GM19463 (cell line): Measurements from ENCODE around the gene MCF2L.

Experiments used
- ATAC-seq: cut with Tn5 transposase; IDR thresholded peaks from one replicate; pipeline ENCODE4 v1.9.1; 2021; ENCODE audit warnings: mild to moderate bottlenecking, moderate library complexity; ENCODE audit not compliant: unreplicated experiment

Gene MCF2L

DNA sequence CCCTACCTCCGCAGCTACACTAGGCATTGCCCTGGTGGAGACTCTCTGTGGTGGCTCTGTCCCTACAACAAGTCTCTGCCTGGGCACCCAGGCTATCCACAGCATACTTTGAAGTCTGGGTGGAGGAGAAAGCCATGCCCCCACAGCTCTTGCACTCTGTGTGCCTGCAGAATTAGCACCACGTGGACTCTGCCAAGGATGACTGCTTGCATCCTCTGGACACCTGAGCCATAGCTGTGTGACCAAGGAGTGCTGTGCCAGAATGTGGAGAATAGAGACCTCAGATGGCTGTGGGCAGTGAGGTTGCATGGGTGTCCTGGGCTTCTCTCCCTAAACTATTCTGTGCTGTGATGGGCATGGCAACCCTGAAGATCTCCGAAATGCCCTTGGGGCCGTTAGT is 21.2 kb upstream of the MCF2L start:
- no peak for ATAC-seq

DNA sequence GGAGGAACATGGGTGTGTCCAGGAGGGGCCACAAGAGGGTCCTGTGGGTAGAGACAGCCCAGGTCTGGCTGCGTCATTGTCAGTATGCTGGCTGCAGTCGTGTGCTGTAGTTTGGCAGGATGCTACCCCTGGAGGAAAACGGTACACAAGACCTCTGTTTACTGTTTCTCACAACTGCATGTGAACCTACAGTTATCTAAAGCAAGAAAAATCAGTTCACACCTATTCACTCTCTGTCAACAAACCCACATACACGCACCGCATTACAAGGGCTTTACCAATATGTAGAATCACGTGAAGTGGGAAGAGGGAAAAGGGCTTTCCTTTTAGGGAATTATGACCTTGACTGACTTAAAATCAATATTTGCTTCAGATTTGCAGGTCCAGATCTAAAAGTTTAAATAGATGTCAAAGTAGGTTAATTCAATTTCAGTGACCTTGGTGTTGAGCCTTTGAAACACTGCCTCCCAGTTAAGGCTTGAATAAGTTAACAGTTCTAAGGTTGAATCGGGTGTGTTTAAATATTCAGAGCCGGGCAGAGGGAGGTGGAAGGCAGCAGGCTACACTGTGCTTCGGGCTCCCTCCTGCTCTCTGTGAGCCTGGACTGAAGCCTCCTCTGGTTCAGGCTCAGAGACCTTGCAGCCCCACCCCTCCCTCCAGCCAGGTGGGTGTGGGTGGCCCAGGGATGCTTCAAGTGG is 17.2 kb upstream of the MCF2L start:
- no peak for ATAC-seq

DNA sequence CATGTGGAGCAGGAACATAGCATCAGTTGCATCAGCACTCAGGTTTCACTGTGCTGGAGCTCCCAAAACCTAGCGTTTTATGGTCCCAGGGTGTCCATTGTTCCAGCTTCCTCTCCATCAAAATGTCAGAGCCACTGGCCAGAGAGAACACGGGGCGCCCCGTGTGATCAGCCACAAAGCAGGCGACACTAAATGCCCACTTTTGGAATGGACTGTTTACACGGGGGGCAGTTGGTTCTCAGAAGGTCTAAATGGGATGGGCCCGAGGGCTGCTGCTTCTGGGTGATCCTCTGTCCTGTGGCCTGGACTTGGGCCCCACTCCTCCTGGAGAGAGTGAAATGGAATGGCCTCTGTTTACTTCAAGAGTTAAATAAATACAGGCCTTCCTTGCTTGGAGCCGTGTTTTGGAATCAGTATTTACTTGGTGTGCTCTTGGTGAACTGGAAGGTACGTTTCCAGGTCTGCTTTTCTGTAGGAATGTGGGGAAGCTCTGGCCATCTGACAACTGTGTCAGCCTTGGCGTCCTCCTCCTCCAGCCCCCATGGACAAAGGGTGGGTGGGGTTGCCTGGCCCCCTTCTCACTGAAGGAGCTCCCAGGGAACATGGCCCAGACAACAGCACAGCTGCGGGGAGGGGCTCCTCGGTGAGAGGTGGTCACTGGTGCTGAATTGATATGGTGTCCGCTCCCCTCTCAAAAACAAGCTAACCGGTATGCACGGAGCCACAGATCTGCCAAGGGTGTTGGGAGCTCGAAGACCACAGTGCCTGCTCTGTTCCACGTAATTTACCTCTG is 16.1 kb upstream of the MCF2L start:
- ATAC-seq, result no peak

DNA sequence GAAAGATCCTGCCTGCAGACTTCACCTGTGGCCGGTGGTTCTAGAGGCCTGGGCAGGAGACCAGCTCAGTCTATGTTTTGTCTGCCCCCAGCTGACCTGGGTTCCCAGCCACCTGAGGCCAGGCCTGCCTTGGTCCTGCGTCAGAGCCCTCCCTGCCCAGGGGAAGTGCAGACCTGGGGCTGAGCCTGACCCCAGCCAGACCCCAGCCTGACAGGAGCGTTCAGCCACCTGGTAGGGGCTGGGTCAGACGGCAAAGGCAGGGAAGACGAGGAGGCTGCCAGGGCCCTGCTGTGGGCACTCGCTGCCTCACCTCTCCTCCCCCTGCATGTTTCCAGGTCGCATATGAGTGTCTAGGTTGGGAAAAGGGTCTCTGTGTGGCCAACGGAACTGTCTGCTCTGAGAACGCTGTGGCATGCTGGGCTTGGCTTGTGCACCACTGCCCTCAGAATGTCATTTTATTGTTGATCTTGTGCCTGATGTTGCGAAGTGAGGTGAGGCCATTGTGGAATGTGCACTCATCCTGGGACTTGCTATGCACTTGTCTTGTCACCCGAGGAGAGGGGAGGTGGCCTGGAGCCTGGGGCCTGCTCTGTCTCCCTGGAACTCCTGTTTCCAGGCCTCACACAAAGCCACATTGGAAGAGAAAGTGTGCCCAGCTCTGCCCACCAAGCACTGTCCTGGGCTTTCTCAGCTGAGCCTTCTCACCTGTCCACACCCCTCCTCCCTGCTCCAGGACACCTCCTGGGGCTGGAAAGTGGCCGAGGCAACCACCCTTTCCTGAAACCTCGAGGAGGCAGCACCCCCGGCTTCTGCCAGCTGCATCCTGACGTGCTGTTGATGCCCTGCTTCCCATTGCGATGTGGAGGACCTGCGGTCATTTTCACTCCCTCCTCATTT is 15.2 kb upstream of the MCF2L start:
- no peak for ATAC-seq

DNA sequence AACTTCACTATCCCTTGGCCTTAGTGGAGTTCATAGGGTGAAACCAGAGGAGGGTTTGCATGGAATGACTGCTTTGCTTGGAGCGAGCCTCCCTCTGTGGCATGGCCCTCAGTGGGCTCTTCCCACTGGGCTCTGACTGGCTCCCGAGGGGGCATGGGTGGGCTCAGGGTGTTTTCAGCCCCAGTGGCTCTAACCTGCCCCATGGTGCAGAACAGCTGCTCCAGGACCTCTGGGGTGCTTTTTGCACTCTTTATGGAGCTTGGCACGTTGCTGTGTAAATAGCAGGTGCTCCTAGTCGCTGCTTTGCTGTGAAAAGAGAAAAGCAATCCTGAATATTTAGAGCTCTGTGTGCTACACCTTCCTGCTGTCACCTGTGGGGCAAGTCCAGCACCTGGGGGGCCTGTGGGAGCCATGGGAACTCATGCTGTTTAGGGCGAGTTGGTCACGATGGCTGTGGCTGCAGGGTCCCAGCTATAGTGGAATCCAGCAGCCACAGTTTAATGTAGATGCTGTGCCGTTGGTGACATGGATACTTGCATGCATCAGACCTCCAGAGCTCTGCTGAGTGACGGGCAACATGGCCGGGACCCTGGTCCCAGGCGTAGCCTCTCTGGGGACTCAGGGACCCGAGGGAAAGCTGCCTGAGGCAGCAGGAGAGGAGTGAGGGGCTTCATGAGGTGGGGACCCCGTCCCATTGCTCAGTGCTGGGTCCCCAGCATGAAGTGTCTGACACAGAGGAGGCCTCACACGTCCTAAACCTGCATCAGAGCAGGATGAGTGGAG is 14.3 kb upstream of the MCF2L start:
- no peak for ATAC-seq

DNA sequence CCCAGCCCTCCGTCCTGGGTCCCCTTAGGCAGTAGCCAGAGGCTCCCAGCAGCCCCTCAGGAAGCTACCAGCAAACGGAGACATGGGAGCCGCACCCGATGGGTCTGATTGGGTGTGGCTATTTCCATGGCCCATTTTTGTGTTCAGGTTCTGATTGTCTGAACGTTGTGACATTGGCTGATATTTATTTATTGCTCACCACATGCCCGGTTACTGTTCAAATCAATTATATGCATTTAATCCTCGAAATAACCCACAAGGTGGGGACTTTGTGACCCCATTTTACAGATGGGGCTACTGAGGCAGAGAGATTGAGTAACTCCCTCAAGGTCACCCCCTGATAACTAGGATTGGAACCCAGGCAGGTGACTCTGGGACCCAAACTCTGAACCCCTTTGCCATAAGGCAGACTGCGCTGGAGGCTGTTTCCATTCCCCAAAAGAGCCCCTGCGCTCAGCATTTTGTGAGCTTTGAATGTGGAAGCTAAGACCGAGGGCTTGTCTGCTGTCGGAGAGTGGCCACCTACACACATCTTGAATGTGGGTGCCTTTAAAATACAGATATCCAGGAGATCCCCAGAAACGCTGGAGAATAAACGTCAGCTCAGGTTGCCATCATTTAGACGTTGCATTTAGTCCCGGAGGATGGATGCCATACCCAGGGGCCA is 13.6 kb upstream of the MCF2L start:
- ATAC-seq, result no peak

DNA sequence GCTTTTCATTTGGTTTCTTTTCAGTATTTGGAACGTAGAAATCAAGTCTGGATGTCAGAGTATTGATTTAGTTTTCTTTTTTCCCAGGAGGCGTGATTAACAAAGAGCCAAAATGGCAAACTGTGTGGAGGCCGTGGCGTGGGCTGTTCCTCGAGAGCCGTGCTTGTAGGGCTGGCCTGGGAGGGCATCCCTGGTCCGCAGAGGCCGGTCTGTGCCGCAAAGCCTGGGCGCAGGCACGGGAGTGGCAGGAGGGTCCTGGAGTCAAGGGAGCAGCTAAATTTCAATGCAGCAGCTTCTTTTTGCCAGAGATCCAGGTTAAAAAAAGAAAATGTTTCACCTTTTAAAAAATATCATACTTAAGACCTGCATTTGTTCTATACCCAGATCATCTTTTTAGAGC is 13.1 kb upstream of the MCF2L start:
- no peak for ATAC-seq

DNA sequence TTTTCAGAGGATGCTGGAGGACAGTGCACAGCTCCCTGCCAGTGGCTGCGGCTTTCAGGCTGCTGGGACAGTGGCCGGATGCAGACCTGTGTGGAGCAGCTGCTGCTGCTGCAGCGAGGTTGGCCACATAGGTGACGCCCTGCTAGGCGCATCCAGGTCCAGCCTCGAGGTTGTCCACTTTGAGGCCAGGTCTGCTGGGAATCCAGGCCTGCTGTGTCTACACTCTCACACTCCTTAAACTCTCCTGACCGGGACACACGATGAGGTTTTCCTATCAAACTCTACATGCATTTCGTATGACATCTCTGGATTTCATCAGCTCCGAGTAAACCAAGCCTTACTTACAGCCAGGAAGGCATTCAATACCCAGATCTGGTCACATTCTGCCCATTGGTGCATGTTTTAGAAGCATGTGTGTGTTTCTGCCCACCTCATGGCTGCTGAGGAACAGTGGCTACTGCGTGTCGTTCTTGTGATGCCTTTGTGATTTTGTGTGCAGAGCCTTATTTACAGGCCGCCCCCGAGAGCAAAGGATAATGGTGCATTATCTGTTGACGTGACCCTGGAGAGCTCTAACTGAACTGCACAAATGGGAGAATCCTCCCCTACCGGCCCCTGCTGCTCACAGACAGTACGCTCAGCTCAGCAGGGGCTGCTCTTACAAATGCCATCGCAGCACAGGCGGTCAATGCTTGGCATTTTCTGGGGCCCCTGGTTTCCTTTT is 12.3 kb upstream of the MCF2L start:
- no peak for ATAC-seq

DNA sequence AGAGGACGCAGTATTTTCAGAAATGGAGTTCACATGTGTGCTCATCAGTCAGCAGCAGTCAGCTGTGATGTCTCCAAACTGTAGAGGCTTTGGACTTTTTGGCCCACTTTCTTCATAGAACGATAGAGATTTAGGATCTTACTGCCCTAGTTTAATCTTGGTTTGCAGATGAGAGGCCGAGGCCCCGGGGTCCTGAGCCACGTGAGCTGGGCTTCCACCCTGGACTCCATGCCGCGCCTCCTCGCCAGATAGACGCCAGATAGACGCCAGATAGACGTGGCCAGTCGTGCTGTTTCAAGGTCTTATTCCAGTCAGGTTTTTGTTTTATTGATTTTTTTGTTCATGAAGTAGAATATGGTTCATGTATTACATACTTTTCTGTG is 11.7 kb upstream of the MCF2L start:
- ATAC-seq, result no peak

DNA sequence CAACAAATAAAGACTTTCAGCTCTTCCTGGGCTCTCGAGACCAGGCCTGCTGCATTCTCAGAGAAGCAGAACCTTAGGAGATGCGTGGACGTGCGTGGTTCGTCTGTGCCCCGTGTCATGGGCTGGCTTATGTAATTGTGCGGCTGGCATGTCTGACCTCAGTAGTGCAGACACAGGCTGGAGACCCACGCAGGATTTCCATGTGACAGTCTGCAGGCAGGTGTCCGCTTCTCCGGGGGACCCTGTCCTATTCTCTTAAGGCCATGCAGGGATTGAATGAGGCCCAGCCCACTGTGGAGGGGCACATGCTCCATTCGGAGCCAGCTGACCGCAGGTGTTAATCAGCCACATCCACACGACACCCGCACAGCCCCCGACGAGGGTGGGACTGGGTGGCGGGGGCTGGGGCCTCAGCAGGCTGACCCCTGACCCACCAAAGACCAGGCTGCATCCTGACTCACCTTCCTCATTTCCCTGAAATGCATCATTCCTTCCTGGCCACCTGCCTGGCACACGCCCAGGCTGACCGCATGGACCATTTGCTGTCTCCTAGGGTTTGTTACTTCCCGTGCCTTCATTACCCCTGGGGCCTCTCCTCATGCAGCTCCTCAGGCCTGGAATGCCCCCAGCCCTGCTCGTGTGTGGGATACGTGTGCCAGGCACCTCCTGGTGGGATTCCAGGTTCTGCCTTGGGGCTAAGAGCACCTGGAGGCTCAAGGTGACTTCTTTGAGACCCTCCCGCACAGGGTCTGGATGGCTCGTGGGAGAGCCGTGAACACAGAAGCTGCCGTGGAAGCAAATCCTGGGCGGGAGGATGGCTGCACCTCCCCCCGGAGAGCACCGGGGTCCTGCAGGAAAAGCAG is 10.7 kb upstream of the MCF2L start:
- no peak for ATAC-seq

DNA sequence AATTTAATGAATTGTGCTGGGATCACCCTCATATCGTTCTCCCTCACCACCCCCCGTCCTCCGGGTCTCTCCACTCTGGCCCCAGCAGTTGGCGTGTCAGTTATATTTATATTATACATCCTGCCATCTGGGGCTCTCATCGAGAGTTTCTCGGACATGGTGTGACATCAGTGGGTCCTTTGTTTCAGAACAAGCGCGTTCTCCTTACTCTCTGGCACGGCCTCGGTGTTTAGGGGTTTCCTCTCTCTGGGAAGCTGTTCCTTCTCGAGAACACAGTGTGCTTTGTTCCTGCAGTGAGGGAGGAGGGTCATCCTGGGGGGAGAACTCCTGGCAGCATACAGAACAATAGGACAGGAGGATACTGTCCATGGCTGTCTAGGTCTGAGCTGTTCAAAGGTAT is 9.8 kb upstream of the MCF2L start:
- ATAC-seq, result no peak

DNA sequence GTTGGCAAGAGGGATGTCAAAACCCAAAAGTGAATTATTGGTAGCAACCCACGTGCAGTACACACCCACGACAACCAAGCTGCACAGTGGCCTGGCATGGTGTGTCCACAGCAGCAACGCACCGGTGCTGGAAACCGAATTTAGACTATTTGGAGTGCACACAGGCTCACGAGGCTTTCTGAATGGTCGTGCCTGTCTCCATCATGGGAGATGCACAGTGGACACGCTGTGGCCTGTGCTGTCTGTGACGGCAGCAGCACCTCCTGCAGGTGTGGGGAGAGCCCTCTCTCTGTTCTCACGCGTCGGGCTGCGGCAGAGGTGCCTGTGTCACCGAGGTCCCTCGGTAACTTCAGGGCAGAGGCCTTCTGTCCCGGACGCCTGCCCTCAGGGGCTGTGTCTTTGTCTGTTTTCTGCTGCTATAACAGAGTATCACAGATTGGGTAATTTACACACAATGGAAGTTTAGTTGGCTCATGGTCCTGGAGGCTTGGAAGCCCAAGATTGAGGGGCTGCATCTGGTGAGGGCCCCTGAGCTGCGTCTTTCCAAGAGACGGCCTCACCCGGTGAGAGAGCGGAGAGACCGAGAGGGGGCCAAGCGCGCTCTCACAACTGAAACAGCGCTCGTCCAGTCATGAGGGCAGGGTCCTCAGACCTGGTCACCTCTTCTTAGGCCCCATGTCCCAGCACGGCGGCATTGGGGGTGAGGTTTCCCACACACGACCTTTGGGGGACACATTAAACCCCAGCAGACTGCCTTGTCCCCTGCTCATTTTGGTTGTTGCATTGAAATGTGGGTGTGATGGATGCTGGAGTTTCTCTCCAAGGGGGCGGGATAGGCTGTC is 9.1 kb upstream of the MCF2L start:
- ATAC-seq, result no peak

DNA sequence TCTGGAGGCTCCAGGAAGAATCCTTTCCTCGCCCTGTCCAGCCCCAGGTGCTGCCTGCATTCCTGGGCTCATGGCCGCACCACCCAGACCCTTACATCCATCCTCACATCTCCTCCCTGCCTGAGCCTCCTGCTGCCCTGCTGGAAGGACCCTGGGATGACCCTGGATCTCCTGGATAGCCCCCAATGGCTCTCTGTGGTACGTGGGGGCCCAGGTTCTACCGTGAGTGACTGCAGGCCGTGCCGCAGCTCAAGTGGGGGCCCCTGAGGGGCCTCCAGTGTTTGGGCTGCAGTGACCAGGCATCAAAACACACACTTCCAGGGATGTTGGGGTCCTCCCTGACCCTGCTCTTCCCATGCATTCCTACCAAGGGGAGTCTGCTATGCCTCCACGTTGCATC is 8.3 kb upstream of the MCF2L start:
- no peak for ATAC-seq

DNA sequence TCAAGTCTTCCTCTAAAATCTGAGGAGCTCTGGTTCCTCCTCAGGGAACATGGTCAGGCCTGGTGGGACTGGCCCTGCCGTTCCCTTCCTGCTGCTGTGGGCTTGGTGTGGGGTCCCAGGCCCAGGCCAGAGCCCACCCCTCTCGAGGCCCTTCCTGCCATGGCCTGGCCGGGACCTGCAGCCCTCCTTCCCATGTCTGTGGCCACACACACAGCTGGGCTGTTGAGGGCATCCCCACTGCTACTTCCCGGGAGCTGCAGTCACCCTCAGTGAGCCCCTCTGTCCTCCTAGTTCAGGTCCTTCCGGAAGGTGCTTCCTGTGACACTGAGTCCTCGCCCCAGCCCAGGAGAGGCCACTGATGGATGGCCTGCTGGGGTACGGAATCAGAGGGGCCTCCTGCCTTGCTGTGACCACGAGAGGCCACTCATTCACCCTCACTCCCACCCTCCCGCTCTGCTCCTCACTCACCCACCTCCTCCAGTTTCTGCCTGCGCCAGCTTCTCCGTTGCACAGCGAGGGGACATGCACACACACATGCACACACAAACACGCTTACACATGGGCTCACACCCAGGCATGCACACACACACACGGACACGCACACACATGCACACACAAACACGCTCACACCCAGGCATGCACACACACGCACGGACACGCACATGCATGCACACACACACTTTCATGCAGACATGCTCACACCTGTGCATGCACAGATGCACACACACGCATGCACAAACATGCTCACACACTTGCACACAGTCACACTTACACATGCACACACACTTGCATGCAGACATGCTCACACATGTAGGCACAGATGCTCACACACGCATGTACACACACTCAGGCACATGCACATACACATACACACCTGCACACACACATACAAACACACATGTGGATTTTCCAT is 7.3 kb upstream of the MCF2L start:
- no peak for ATAC-seq

DNA sequence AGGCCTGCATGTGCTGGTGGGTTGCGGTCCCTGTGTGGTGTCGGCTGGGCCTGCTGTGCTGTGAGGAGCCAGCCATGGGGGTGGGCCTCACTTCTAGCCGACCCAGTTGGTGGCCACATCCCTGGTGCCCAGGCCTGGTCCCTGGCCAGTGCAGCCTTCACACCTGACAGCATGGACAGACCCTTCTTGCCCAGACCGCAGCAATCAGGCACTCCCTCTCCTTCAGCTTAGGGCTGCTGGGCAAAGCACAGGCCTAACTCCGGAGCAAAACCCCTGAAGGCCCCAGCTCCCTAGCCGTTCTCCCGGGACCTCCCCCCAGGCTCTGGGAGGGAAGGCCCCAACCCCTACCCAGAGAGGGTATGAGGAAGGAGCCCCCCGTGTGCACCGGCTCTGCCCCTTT is 6.6 kb upstream of the MCF2L start:
- ATAC-seq, result no peak

DNA sequence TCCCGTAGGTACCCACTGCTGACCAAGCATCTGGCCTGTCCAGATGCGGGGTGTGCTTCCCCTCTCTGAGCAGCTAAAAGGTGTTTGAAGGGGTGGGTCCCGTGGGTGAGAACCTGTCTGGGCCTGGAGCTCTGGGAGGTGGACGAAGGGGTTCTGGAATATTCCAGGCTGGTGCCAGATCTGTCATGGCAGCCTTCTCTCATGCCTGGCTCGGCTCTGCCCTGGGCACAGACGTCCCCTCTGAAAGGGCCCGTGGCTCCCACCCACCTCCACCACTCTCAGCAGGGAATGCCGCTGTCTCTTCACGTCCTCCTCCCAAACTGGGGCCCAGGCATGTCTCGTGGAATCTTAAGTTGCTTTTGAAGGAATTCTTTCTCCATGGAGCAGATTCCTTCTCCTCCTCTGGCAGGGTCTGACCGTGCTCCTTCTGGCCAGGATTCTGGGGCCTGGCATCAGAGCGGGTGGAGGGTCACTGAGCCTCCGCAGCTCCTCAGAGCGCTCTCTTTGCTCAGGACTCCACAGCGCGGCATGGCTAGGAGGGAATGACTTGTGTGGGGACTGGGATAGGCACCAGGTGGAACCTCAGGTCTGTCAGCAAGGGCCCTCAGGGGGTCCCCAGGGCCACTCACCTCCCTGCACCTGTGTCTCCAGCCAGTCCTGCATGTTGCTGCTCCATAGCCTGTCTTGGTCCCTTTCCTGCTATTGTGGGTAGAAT is 5.9 kb upstream of the MCF2L start:
- no peak for ATAC-seq
